ENCODE measurements around the gene RBM33. TPM values are rescaled to one million over a fixed set of nuclear protein-coding genes. Genes with fewer than 3 reads are reported as not detected.

The RBM33 gene
- total and polyA plus RNA-seq, 9 of the 15 experiments (the other 6 are each of a cell fraction or from before 2014, with no cell fraction given), result 4.4 to 80.7 (median 27.3) TPM

DNA sequence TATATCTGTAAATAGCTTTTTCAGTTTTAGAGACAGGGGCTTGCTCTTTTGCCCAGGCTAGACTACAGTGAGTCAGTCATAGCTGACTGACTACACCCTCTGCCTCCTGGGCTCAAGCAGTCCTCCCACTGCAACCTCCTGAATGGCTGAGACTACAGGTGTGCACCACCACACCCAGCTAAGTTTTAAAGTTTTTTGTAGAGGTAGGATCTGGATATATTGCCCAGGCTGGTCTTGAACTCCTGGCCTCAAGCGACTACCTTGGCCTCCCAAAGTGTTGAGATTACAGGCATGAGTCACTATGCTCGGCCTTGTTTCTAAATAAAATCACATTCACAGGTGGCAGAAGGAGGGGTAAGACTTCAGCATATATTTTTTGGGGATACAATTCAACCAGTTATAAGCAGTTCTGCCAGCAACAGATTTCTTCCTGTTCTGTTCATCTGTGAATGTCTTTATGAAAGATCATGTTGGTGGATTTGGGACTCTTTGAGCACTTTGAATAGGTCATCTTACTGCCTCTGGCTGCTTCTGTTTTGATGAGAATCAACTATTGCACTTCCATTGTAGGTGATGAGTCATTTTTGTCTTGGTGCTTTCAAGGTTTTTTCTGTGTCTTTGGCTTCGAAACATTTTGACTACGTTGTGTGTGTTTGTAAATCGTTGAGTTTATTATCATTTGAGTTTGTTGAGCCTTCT, 15.7 kb downstream of the RBM33 start (continued):
- TF ChIP-seq, protein P1, sequence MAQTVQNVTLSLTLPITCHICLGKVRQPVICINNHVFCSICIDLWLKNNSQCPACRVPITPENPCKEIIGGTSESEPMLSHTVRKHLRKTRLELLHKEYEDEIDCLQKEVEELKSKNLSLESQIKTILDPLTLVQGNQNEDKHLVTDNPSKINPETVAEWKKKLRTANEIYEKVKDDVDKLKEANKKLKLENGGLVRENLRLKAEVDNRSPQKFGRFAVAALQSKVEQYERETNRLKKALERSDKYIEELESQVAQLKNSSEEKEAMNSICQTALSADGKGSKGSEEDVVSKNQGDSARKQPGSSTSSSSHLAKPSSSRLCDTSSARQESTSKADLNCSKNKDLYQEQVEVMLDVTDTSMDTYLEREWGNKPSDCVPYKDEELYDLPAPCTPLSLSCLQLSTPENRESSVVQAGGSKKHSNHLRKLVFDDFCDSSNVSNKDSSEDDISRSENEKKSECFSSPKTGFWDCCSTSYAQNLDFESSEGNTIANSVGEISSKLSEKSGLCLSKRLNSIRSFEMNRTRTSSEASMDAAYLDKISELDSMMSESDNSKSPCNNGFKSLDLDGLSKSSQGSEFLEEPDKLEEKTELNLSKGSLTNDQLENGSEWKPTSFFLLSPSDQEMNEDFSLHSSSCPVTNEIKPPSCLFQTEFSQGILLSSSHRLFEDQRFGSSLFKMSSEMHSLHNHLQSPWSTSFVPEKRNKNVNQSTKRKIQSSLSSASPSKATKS (CRISPR knock-in tag; IDR thresholded peaks at IDR 0.05), result no peak
- TF ChIP-seq, protein P2, sequence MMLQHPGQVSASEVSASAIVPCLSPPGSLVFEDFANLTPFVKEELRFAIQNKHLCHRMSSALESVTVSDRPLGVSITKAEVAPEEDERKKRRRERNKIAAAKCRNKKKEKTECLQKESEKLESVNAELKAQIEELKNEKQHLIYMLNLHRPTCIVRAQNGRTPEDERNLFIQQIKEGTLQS (IDR thresholded peaks at IDR 0.05), result peak; percentile 98
- TF ChIP-seq, protein P2 (CRISPR knock-in tag; conservative IDR thresholded peaks at IDR 0.05), result no peak; the same call in 1 of the 2 replicates
- TF ChIP-seq HMGN3 (IDR thresholded peaks at IDR 0.05; ENCODE audit: borderline replicate concordance, extremely low read depth, insufficient read length, low read depth, low read length), result no peak
- TF ChIP-seq SMAD4 (CRISPR knock-in tag; conservative IDR thresholded peaks at IDR 0.05), result no peak
- no peak for TF ChIP-seq PHF20 (IDR thresholded peaks at IDR 0.05; ENCODE audit: partially characterized antibody)
- no peak for TF ChIP-seq NFYB (IDR thresholded peaks at IDR 0.05; ENCODE audit: extremely low read depth, insufficient read length)
- TF ChIP-seq ZNF766 (CRISPR knock-in tag; conservative IDR thresholded peaks at IDR 0.05), result no peak
- TF ChIP-seq, protein P3, sequence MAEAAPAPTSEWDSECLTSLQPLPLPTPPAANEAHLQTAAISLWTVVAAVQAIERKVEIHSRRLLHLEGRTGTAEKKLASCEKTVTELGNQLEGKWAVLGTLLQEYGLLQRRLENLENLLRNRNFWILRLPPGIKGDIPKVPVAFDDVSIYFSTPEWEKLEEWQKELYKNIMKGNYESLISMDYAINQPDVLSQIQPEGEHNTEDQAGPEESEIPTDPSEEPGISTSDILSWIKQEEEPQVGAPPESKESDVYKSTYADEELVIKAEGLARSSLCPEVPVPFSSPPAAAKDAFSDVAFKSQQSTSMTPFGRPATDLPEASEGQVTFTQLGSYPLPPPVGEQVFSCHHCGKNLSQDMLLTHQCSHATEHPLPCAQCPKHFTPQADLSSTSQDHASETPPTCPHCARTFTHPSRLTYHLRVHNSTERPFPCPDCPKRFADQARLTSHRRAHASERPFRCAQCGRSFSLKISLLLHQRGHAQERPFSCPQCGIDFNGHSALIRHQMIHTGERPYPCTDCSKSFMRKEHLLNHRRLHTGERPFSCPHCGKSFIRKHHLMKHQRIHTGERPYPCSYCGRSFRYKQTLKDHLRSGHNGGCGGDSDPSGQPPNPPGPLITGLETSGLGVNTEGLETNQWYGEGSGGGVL (CRISPR knock-in tag; IDR thresholded peaks at IDR 0.05), result no peak
- 0 out of 2 replicates have a peak, but pooled peaks have one; percentile 46 for TF ChIP-seq CEBPG (CRISPR knock-in tag; IDR thresholded peaks at IDR 0.05)
- 0 out of 4 replicates have a peak, but pooled peaks of 1 of the 2 experiments have one; percentile 37 for TF ChIP-seq CEBPG (tag; conservative IDR thresholded peaks at IDR 0.05 in 1 of 2, IDR thresholded peaks at IDR 0.05 in 1 of 2)
- TF ChIP-seq CAMTA2 (CRISPR knock-in tag; conservative IDR thresholded peaks at IDR 0.05), result no peak
- no peak for TF ChIP-seq HDAC6 (IDR thresholded peaks at IDR 0.05; ENCODE audit: low read depth, low read length)
- peak; percentile 61; the same call in 1 of the 2 replicates for TF ChIP-seq GATA2 (CRISPR knock-in tag; IDR thresholded peaks at IDR 0.05)
- TF ChIP-seq ZNF830 (CRISPR knock-in tag; IDR thresholded peaks at IDR 0.05), result no peak
- TF ChIP-seq, protein P4, sequence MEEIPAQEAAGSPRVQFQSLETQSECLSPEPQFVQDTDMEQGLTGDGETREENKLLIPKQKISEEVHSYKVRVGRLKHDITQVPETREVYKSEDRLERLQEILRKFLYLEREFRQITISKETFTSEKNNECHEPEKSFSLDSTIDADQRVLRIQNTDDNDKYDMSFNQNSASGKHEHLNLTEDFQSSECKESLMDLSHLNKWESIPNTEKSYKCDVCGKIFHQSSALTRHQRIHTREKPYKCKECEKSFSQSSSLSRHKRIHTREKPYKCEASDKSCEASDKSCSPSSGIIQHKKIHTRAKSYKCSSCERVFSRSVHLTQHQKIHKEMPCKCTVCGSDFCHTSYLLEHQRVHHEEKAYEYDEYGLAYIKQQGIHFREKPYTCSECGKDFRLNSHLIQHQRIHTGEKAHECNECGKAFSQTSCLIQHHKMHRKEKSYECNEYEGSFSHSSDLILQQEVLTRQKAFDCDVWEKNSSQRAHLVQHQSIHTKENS (CRISPR knock-in tag; IDR thresholded peaks at IDR 0.05), result no peak
- TF ChIP-seq MAFK (IDR thresholded peaks at IDR 0.05; ENCODE audit: low read length), result peak; percentile 41
- TF ChIP-seq KLF16 (IDR thresholded peaks at IDR 0.05), result no peak
- TF ChIP-seq PYGO2 (tag; IDR thresholded peaks at IDR 0.05), result no peak
- TF ChIP-seq, protein P5, sequence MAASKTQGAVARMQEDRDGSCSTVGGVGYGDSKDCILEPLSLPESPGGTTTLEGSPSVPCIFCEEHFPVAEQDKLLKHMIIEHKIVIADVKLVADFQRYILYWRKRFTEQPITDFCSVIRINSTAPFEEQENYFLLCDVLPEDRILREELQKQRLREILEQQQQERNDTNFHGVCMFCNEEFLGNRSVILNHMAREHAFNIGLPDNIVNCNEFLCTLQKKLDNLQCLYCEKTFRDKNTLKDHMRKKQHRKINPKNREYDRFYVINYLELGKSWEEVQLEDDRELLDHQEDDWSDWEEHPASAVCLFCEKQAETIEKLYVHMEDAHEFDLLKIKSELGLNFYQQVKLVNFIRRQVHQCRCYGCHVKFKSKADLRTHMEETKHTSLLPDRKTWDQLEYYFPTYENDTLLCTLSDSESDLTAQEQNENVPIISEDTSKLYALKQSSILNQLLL (CRISPR knock-in tag; IDR thresholded peaks at IDR 0.05; ENCODE audit: borderline replicate concordance), result no peak
- TF ChIP-seq ZNF699 (CRISPR knock-in tag; IDR thresholded peaks at IDR 0.05; ENCODE audit: insufficient replicate concordance), result no peak

Data from K562 (cell line).